Tongue (tissue), 2 donors: ENCODE data around the gene IWS1. TPM values are rescaled to one million over a fixed set of nuclear protein-coding genes. Genes with fewer than 3 reads are reported as not detected.

Source experiments
- DNase-seq: peaks from one replicate; pipeline ENCODE4 v3.0.0-alpha.2; 2015
- total RNA-seq: library from RNA; depleted of rRNA; stranded (reverse); fragments of >200 nt; gene quantifications from one replicate; pipeline ENCODE4 v1.2.3, GENCODE V29; 2014

IWS1 gene
- total RNA-seq, 1 donor from 2014 or later = 55.2 TPM

DNA sequence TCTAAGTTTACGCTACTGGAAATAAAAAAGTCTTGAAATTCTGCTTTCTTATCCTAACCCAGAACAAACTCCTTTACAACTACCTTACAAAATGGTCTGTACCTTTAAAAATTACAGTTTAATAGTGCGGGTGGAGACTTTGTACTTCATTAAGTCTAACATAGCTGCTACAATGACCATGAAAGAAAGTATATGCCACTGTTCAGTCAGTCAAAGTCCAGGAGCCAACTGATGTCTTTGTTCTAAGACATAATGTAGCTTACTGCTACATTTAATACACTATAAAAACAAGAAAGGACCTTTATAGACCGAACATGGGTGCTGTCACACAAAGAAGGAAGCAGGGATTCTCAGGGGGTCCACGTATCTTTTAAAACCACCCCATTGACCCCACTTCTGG lies 36.0 kb downstream of the IWS1 start:
- DNase-seq = no peak

DNA sequence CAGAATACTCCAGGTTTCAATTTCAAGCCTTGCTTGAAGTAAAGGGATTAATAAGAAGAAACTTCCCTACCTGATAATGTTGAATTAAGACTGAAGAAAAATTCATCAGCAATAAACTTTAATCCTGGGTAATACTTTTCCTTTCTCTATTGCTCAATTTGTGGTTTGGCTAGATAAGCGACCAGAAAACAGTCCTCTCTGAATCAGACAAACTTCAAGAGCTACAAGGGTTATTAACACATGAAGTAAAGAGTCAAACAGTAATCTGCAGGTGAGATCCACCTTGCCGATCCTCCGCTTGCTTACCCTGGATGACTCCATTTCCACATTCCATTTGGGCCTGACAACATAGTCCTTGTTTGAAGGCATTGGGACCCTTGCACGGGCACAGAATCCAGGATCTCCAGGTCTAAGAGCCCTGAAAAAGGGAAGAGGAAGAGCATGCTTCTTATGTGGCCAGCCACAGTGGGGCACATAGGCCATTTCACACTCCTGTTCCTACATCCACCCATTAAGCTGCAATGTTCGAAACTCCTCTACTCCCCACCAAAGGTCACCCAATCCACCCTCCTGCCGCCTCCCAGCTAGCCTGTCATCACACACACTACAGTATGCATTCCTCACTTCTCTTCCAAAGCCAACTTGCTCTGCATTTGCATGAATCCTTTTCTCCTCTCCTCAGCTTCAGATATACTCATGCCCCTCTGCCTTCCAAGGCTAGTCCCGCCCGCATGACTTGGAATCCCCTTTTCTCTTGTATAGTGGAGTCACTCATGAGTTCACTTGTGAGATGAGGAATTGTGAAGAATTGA lies 39.8 kb downstream of the IWS1 start:
- DNase-seq = no peak

DNA sequence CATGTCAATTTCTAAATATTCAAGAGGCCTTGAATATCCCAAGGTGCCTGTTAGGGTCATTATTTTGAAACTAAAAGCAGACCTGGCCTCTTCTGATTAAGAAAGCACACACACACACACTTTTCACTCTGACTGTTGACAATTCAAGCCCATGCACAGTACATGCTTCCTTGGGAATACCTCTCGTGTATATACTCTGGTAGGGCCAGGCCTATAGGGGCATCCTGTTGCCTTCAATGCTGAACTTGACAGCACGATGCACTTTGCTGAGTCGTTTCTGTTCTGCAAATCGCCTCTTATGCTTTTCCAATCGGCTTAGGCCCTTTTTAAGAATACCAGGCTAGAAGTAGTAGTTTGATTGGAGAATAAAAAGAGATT lies 40.6 kb downstream of the IWS1 start:
- no peak for DNase-seq

- DNase-seq = no peak
Observed at GRCh38 chr2:127485051-127485693, 41.1 kb downstream of the IWS1 start.

GRCh38 chr2:127482031-127482430 lies 44.3 kb downstream of the IWS1 start:
- no peak for DNase-seq

DNA sequence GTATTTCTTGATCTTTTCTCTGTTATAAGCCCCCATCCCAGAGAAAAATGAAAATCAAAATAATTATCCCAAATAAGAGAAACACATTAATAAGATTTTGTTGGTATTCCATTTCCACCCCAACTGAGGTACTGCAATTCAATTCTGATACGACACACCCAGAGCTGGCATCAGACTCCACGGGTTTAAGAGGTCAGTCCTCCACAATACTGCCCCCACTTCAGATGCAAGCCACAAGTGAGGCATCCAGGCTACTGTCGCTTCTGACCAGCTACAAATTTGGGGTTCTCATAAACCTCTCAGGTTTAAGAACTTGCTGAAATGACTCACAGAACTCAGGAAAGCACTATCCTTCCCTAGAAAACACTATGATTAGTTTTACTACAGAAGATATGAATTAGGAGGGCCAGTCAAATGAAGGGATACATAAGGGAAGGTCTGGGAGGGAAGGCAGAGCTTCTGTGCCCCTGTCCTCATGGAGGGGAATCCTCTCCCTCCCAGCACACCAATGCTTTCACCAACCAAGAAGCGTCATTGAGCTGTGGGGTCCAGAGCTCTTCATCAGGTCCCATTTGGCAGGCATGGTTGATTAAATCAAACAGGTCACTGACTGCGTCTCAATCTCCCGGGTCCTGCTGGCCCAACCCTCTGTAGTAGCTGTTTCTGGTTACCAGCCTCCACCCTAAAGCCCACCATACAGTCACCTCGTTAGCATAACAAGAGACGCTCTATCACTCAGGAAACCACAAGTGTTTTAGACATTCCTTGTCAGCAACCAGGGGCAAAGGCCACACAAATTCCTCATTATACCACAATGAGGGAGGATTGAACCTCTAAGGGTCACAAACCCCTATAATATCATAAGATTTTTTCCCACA lies 46.2 kb downstream of the IWS1 start:
- no peak for DNase-seq

GRCh38 chr2:127479219-127479825 lies 47.0 kb downstream of the IWS1 start:
- peak; percentile 83 for DNase-seq

- no peak for DNase-seq
Observed at GRCh38 chr2:127475788-127476187, 50.5 kb downstream of the IWS1 start.

DNA sequence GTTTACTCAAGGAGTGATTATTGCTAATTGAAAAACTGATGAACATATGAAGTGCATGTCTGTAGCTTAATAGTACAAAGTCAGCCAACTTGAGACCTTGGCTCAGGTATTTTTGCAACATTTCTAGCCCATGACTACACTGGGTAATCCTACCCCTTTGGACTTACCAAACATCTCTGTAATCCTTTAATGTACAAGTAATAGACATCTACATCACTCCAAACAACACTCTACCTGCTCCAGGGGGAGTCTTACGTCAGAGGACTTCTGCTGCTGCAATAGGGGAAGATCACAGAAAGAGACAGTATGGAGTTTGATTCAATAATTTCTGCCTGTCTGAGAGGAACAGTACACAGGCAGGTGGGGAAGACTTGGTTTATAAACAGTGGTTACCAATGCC lies 54.0 kb downstream of the IWS1 start:
- DNase-seq = no peak

GRCh38 chr2:127471286-127471988 lies 54.9 kb downstream of the IWS1 start:
- no peak for DNase-seq

- DNase-seq = no peak
Observed at GRCh38 chr2:127469974-127470373, 56.3 kb downstream of the IWS1 start.

DNA sequence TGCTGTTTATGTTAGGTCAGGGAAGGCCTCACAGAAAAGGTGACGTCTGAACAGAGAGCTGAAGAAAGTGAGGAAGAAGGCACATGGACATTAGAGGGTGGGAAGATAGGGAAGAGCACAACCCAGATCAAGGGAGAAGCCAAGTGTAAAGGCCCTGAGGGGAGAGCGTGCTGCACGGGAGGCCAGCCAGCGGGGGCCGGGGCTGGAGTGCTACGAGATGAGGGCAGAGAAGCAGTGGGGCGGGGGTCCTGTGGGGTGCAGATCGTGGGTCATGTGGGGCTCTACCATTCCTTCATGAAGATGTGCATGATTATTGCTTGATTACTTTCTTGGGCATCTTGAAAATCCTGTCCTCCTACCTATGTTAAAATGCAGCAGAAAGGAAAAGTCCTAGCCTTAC lies 57.2 kb downstream of the IWS1 start:
- DNase-seq = no peak

- no peak for DNase-seq
Observed at GRCh38 chr2:127465258-127465657, 61.0 kb downstream of the IWS1 start.

GRCh38 chr2:127464470-127465257 lies 61.6 kb downstream of the IWS1 start:
- no peak for DNase-seq

DNA sequence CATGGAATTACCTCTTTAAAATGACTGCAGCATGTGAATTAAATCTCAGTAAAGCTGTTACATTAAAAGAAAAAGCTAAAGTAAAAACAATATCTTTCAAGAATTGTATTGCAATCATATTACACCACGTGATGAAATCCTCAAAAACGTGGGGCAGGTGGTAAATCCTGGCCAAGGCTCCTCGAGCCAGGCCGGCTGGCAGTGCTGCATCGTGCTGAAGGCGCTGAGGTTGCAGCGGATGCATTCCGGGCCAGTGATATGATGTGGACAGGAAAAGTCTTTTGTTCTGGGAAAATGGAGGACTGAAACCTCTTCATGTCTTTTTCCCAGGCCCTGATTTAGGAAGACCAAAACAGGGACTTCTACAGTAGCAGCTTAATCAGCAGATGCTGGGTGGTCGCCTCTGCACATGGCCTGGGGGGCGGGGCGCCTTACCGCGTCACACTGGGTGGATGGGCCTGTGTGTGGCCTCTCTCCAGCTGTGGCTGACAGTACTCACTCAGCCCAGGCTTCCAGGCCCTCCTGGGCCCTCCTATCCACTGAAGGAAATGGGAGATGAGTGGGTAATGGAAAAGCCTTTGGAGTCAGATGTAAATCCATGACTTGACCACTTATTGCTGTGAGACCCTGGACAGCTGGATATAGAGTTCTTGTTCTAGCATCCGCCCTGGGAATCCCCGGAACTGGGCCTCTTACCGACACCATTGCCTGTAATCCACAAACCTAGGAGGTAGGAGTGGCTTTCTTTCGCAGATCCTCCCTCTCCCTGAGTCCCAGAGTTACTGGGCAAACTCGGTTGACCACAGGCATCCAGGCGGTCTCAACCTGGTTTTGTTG lies 62.9 kb downstream of the IWS1 start:
- DNase-seq = peak; percentile 86

DNA sequence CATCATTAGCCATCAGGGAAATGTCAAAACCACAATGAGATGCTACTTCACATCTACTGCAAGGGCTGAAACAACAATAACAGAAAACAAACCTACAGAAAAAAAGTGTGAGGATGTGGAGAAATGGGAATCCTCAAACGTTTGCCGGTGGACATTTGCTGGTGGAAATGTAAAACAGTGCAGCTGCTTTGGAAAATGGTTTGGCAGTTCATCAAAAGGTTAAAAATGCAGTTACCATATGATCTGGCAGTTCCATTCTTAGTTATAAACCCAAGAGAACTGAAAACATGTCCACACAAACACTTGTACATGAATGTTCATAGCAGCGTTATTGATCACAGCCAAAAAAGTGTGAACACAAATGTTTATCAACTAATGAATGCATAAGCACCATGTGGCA lies 63.8 kb downstream of the IWS1 start:
- peak; percentile 32 for DNase-seq

DNA sequence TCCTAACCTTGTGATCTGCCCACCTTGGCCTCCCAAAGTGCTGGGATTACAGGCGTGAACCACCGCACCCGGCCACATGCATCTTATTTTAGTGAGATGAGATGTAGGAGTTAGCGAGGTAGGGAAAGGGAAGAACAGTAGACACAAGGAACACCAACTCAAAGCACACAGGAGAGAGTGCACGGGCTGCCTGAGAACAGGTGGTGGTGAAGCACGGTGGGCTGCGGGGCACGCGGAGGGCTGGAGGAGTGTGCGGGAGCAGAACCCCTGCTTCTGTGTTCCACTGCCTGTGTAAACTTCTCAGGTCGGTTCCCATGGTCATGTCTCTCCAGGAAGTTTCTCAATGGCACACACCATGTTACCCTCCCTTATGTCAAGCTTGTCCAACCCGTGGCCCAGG lies 69.3 kb downstream of the IWS1 start:
- DNase-seq = no peak

DNA sequence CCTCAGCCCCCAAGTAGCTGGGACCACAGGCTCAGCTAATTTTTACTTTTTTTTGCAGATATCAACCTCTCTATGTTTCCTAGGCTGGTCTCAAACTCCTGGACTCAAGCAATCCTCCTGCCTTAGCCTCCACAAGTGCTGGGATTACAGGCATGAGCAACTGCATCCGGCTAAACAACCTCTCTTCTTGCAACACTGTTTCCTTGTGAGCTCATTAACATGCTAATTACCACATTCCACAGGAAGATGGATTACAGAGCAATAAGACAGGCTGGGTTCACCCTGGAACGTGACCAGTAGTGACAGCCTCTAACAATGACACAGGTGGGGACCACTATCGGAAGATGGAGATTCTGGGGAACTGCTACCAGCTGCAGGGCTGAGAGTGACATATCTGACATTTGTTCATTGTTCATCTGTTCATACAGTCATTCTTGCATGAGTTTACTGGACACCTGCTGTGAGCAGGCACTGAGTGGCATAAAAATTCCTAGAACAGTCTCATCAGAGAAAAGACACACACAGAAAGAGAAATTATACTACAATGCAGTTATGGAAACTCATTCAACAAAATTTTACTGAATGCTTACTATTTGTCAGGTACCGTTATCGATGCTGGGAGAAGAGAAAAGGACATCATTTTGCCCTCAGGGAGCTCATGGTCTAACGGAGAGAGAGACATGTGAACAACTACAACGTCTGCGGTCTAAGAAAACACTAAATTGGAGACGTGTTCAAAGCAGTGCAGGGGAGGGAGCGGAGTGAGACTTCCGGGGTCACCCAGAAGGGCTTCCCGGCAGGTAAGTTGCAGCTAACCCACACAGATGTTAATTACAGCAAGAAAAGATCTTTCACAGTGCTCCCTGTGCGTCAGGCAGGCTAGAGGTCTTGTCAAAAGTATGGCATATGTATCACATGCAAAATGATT lies 70.5 kb downstream of the IWS1 start:
- DNase-seq = peak; percentile 21
